Coronary artery (tissue), 2 donors: ENCODE results near the gene ZGLP1.
"Not testable (repeated sequence)": the region's sequence is repeated elsewhere in the genome, so short reads cannot be mapped to it uniquely, and the experiment has no call there.

Experiments
- DNase-seq: peaks from one replicate; pipeline ENCODE4 v3.0.0-alpha.2; 2017; ENCODE audit warnings: low spot score
- H3K27ac ChIP-seq, 2 donors: fragments of 200-600 bp; sonication (generic); one replicate each; pipeline ENCODE4 v1.5.1; 2016 to 2019
- H3K4me3 ChIP-seq: fragments of 200-600 bp; sonication (generic); 2 replicates; pipeline ENCODE4 v1.5.1; 2016; ENCODE audit warnings: mild to moderate bottlenecking, moderate library complexity
- TF ChIP-seq, protein P1 (sequence below): fragments of 200-600 bp; sonication (generic); IDR thresholded peaks from one replicate; pipeline ENCODE4 v1.5.1; 2019; ENCODE audit warnings: antibody characterized with exemption

ZGLP1 gene

GRCh38 chr19:10343495-10343894 is 33.9 kb upstream of the ZGLP1 start:
- H3K27ac ChIP-seq, result no peak overlapping the region
- TF ChIP-seq, protein P1, sequence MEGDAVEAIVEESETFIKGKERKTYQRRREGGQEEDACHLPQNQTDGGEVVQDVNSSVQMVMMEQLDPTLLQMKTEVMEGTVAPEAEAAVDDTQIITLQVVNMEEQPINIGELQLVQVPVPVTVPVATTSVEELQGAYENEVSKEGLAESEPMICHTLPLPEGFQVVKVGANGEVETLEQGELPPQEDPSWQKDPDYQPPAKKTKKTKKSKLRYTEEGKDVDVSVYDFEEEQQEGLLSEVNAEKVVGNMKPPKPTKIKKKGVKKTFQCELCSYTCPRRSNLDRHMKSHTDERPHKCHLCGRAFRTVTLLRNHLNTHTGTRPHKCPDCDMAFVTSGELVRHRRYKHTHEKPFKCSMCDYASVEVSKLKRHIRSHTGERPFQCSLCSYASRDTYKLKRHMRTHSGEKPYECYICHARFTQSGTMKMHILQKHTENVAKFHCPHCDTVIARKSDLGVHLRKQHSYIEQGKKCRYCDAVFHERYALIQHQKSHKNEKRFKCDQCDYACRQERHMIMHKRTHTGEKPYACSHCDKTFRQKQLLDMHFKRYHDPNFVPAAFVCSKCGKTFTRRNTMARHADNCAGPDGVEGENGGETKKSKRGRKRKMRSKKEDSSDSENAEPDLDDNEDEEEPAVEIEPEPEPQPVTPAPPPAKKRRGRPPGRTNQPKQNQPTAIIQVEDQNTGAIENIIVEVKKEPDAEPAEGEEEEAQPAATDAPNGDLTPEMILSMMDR, result no peak
- H3K4me3 ChIP-seq, result no peak overlapping the region
- DNase-seq, result no peak

GRCh38 chr19:10339977-10340376 is 30.4 kb upstream of the ZGLP1 start:
- Histone ChIP-seq H3K4me3 (no peak overlapping the region), H3K27ac (no peak overlapping the region)
- TF ChIP-seq, protein P1, result no peak
- no peak for DNase-seq

DNA sequence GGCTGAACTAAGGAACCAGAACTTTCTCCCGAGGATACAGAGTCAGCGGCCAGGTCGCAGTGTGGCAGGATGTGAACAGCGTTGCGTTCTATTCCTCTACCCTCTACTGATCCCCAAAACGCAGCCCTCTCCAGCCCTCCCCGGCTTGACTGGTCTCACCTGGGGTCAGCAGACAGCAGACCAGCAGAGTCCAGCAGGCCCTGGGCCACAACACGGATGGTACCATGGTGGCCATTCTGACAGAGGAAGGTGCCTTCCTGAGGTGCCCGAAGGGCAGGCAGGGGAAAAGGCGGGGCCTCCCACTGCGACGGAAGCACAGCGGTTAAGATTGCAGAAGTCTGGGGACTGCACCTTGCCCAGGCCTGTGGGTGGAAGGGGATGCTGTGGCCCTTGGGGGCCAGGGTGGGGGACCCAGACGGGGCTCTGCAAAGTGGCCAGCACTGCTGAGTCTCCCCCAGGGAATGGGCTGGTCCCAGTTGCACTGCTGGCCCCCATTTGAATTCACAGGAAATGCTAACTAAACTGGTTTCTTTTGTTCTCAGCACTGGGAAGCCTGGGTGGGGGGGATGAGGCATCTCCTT is 29.9 kb upstream of the ZGLP1 start, which contains the start of gene ICAM3:
Gene ICAM3 (minus strand): TSS at position 245 of the 581 bp plus-strand sequence. CDS start 10 bp downstream, at position 235.
- Histone ChIP-seq H3K27ac (no peak within 1 kb of the TSS), H3K4me3 (no peak within 1 kb of the TSS)
- no peak for DNase-seq
- TF ChIP-seq, protein P1, result no peak

GRCh38 chr19:10338940-10339339 is 29.3 kb upstream of the ZGLP1 start:
- H3K27ac ChIP-seq, result no peak overlapping the region
- TF ChIP-seq, protein P1, result no peak
- DNase-seq, result no peak
- no peak overlapping the region for H3K4me3 ChIP-seq

GRCh38 chr19:10336725-10337124 is 27.1 kb upstream of the ZGLP1 start:
- H3K27ac ChIP-seq, H3K4me3 ChIP-seq, DNase-seq: not testable (repeated sequence)

DNA sequence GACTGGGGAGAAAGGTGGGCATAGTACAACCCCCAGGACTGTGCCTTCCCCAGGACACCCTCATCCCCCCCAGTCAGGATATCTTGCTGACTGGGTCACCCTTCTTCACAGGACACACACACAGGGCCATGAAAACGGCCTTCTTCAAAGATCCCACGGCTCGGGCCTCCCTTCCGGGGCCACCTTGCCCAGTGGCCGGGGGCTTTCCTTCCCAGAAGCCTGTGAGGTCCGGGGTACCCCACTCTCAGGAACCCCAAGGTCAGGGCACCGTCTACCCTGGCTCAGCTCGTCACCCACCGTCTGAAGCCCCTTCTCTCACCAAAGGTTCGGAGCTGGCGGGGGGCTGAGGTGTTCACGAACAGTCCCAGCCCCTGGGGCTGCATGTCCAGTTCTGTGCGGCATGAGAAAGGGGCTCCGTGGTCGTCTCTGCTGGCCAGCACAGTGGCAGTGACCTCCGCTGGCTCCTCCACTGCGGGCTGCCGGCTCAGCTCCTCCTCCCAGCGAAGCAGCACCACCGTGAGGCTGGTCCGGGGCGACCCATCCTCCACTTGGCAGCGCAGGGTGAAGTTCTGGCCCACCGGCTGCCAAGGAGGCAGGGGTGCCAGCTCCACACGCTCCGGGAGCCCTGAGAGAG is 25.9 kb upstream of the ZGLP1 start:
- no peak for DNase-seq
- H3K27ac ChIP-seq, result peak overlapping the region in 1 of 2 donors; percentile 95
- TF ChIP-seq, protein P1, result no peak
- peak overlapping the region; percentile 86 for H3K4me3 ChIP-seq

DNA sequence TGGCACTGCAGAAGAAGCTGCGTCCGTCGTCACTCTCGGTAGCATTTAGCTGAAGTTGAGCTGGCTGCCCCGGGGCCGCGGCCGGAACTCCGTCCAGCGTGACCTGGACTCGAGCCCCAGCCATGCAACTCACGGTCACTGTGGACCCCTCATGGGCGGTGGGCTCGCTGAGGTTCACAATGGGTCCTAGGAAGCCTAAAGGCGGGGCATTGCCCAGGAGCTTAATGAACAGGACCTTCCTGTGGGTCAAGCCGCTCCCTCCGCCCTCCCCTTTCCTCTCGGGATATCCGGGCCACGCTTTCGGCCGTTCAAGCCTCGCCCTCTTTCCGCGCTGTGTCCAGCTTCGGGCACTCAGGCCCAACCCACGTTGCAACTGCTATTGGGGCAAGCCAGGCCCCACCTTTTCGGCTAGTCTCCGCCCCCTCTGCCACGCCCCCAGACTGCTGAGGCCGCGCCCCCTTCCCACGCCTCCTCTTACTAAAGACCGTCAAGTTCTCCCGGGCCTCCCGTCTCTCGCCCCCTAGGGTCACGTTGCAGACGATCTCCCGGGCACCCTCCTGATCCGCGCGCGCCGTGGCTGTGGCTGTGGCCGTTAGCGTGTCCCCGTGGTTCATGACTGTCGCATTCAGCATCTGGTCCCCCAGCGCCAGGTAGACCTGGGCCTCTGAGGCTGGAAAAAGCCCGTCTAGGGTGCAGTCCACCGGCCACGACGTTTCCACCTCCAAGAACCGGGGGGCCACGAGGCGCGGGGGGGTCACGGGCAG is 25.2 kb upstream of the ZGLP1 start:
- Histone ChIP-seq H3K4me3 (peak overlapping the region; percentile 86), H3K27ac (peak overlapping the region; percentile 52 to 95)
- TF ChIP-seq, protein P1, result no peak
- DNase-seq, result peak; percentile 97
